ENCODE measurements around the gene THSD7B. TPM values are rescaled to one million over a fixed set of nuclear protein-coding genes. Genes with fewer than 3 reads are reported as not detected.
"Not testable (repeated sequence)": the region's sequence is repeated elsewhere in the genome, so short reads cannot be mapped to it uniquely, and the experiment has no call there.

Gene THSD7B
- total RNA-seq, 2 donors from 2014 or later: 0.19 to 0.49 TPM

- Mint-ChIP-seq H3K4me3 (no peak overlapping the region), H3K4me1 (ENCODE audit: low read depth) (no peaks in the 10 kb centered on the region), H3K27ac (no peak overlapping the region), H3K27me3 (ENCODE audit: low read depth) (no peaks in the 10 kb centered on the region), H3K9me3 (no peaks in the 10 kb centered on the region), H3K36me3 (ENCODE audit: insufficient read depth in 2 of 2) (no peaks in the 10 kb centered on the region)
- ATAC-seq (replicated peaks in 1 of 2) (no peak), DNase-seq (no peak)
Measured at GRCh38 chr2:137047369-137047768, 282.0 kb downstream of the THSD7B start.

DNA sequence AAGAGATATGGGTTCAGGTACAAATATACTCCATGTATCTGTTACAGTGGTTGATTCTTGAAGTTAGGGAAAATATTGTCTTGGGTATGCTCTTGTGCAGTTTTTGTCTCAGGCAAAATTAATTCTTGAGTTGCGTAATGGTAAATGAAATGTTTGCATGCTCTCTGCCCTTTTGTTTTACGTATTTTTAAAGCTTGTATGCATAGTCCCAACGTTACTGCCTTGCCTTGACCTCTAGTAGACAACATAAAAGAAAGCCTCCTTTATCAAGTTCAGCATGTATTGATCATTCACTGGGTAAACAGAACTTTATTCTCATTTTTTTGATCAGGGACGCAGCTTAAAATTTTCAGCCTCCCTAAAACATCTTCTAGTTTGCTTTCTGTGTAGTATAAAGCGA lies 283.1 kb downstream of the THSD7B start:
- Mint-ChIP-seq H3K27me3 (ENCODE audit: low read depth) (no peaks in the 10 kb centered on the region), H3K9me3 (no peaks in the 10 kb centered on the region), H3K36me3 (ENCODE audit: insufficient read depth in 2 of 2) (no peaks in the 10 kb centered on the region), H3K27ac (no peak overlapping the region), H3K4me3 (no peak overlapping the region), H3K4me1 (ENCODE audit: low read depth) (no peaks in the 10 kb centered on the region)
- no peak for ATAC-seq (replicated peaks in 1 of 2)
- no peak for DNase-seq

DNA sequence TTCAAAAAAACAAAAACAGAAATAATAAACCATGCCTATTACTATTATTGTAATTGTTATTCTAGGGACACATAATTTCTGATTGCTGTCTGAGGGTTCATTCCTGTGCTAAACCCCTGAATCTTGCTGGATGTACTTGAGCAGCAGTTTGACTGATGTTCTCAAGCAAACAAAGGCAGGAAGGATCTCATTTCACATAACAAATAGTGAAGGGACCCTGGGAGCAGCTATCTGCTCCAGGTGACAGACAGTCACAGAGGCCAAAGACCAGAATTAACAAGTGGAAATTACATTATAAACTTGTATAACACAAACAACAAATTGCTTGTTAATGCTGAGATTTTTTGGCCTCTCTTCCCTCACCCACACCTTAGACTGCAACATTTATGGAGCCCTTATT lies 284.2 kb downstream of the THSD7B start:
- no peak for ATAC-seq (replicated peaks in 1 of 2)
- Mint-ChIP-seq H3K4me1 (ENCODE audit: low read depth) (no peaks in the 10 kb centered on the region), H3K27ac (no peak overlapping the region), H3K9me3 (no peaks in the 10 kb centered on the region), H3K27me3 (ENCODE audit: low read depth) (no peaks in the 10 kb centered on the region), H3K4me3 (no peak overlapping the region), H3K36me3 (ENCODE audit: insufficient read depth in 2 of 2) (no peaks in the 10 kb centered on the region)
- no peak for DNase-seq

GRCh38 chr2:137050949-137051348 lies 285.6 kb downstream of the THSD7B start:
- Mint-ChIP-seq H3K9me3 (no peaks in the 10 kb centered on the region), H3K4me1 (ENCODE audit: low read depth) (no peaks in the 10 kb centered on the region), H3K36me3 (ENCODE audit: insufficient read depth in 2 of 2) (no peaks in the 10 kb centered on the region), H3K27me3 (ENCODE audit: low read depth) (no peaks in the 10 kb centered on the region), H3K27ac (no peak overlapping the region), H3K4me3 (no peak overlapping the region)
- DNase-seq (no peak), ATAC-seq (replicated peaks in 1 of 2) (no peak)

- H3K27me3 Mint-ChIP-seq (ENCODE audit: low read depth): no peaks in the 10 kb centered on the region
Measured at GRCh38 chr2:137051778-137052398, 286.5 kb downstream of the THSD7B start.

GRCh38 chr2:137056704-137057103 lies 291.4 kb downstream of the THSD7B start:
- Mint-ChIP-seq H3K27ac (no peak overlapping the region), H3K36me3 (ENCODE audit: insufficient read depth in 2 of 2) (no peaks in the 10 kb centered on the region)
- ATAC-seq (replicated peaks in 1 of 2): no peak

More at GRCh38 chr2:137051778-137052398, 286.5 kb downstream of the THSD7B start:
- ATAC-seq (replicated peaks in 1 of 2) (no peak), DNase-seq (no peak)
- Mint-ChIP-seq H3K4me3 (no peak overlapping the region), H3K36me3 (ENCODE audit: insufficient read depth in 2 of 2) (no peaks in the 10 kb centered on the region), H3K9me3 (peaks cover 0 to 1% of the 10 kb centered on the region in 2 donors), H3K27ac (no peak overlapping the region), H3K4me1 (ENCODE audit: low read depth) (no peaks in the 10 kb centered on the region)

DNA sequence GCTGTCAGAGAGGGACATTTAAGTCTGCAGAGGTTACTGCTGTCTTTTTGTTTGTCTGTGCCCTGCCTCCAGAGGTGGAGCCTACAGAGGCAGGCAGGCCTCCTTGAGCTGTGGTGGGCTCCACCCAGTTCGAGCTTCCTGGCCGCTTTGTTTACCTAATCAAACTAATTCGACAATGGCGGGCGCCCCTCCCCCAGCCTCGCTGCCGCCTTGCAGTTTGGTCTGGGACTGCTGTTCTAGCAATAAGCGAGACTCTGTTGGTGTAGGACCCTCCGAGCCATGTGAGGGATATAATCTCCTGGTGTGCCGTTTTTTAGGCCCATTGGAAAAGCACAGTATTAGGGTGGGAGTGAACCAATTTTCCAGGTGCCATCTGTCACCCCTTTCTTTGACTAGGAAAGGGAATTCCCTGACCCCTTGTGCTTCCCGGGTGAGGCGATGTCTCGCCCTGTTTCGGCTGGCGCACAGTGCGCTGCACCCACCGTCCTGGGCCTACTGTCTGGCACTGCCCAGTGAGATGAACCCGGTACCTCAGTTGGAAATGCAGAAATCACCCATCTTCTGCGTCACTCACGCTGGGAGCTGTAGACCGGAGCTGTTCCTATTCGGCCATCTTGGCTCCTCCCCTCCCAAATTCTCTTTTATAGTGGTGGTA lies 310.9 kb downstream of the THSD7B start:
- H3K27ac Mint-ChIP-seq; ATAC-seq (replicated peaks in 1 of 2); H3K4me3 Mint-ChIP-seq; H3K4me1 Mint-ChIP-seq (ENCODE audit: low read depth); H3K9me3 Mint-ChIP-seq; H3K27me3 Mint-ChIP-seq (ENCODE audit: low read depth); DNase-seq; H3K36me3 Mint-ChIP-seq (ENCODE audit: insufficient read depth in 2 of 2): not testable (repeated sequence)

More at GRCh38 chr2:137056704-137057103, 291.4 kb downstream of the THSD7B start:
- Mint-ChIP-seq H3K9me3 (peaks cover 0 to 1% of the 10 kb centered on the region in 2 donors), H3K27me3 (ENCODE audit: low read depth) (no peaks in the 10 kb centered on the region), H3K4me3 (no peak overlapping the region), H3K4me1 (ENCODE audit: low read depth) (no peaks in the 10 kb centered on the region)
- DNase-seq: no peak

DNA sequence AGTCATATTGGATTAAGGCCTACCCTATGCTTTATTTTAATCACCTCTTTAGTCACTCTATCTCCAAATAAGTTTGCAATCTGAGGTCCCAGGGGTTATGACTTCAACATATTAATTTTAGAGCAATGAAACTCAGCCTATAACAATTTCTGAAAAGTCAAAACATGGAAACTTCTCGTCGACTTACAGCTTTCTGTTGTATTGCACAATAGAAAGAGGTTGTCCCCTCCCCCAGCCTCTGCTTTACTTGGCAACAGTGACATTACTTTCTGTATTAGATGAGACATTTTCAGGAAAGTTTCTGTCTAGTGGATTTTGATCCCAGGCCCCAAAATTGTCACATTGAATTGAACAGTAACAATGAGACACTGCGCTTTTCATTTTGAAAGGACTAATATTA lies 326.4 kb downstream of the THSD7B start:
- Mint-ChIP-seq H3K4me1 (ENCODE audit: low read depth) (no peaks in the 10 kb centered on the region), H3K4me3 (no peak overlapping the region), H3K36me3 (ENCODE audit: insufficient read depth in 2 of 2) (no peaks in the 10 kb centered on the region), H3K27ac (no peak overlapping the region), H3K27me3 (ENCODE audit: low read depth) (no peaks in the 10 kb centered on the region), H3K9me3 (no peaks in the 10 kb centered on the region)
- no peak for DNase-seq
- no peak for ATAC-seq (replicated peaks in 1 of 2)

GRCh38 chr2:137093116-137093515 lies 327.8 kb downstream of the THSD7B start:
- DNase-seq: no peak
- Mint-ChIP-seq H3K9me3 (no peaks in the 10 kb centered on the region), H3K4me3 (no peak overlapping the region), H3K27ac (no peak overlapping the region), H3K27me3 (ENCODE audit: low read depth) (no peaks in the 10 kb centered on the region), H3K4me1 (ENCODE audit: low read depth) (no peaks in the 10 kb centered on the region), H3K36me3 (ENCODE audit: insufficient read depth in 2 of 2) (no peaks in the 10 kb centered on the region)
- no peak for ATAC-seq (replicated peaks in 1 of 2)

- H3K36me3 Mint-ChIP-seq (ENCODE audit: insufficient read depth in 2 of 2): no peaks in the 10 kb centered on the region
- no peak overlapping the region for H3K27ac Mint-ChIP-seq
- no peak for DNase-seq
- H3K9me3 Mint-ChIP-seq: no peaks in the 10 kb centered on the region
- no peak for ATAC-seq (replicated peaks in 1 of 2)
- H3K4me1 Mint-ChIP-seq (ENCODE audit: low read depth): no peaks in the 10 kb centered on the region
- H3K4me3 Mint-ChIP-seq: no peak overlapping the region
- H3K27me3 Mint-ChIP-seq (ENCODE audit: low read depth): no peaks in the 10 kb centered on the region
Measured at GRCh38 chr2:137096187-137096586, 330.8 kb downstream of the THSD7B start.

- H3K9me3 Mint-ChIP-seq: no peaks in the 10 kb centered on the region
- ATAC-seq (replicated peaks in 1 of 2): no peak
Measured at GRCh38 chr2:137096693-137097092, 331.3 kb downstream of the THSD7B start.

DNA sequence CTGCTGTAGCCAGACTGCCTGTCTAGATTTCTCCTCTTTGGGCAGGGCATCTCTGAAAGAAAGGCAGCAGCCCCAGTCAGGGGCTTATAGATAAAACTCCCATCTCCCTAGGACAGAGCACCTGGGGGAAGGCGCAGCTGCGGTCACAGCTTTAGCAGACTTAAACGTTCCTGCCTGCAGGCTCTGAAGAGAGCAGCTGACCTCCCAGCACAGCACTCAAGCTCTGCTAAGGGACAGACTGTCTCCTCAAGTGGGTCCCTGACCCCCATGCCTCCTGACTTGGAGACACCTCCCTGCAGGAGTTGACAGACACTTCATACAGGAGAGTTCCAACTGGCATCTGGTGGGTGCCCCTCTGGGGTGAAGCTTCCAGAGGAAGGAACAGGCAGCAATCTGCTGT lies 336.5 kb downstream of the THSD7B start:
- not testable (repeated sequence) for H3K27ac Mint-ChIP-seq; ATAC-seq (replicated peaks in 1 of 2); H3K36me3 Mint-ChIP-seq (ENCODE audit: insufficient read depth in 2 of 2); H3K27me3 Mint-ChIP-seq (ENCODE audit: low read depth); H3K9me3 Mint-ChIP-seq; H3K4me1 Mint-ChIP-seq (ENCODE audit: low read depth); DNase-seq; H3K4me3 Mint-ChIP-seq

More at GRCh38 chr2:137096693-137097092, 331.3 kb downstream of the THSD7B start:
- DNase-seq: no peak
- no peaks in the 10 kb centered on the region for H3K27me3 Mint-ChIP-seq (ENCODE audit: low read depth)
- H3K36me3 Mint-ChIP-seq (ENCODE audit: insufficient read depth in 2 of 2): no peaks in the 10 kb centered on the region
- H3K4me1 Mint-ChIP-seq (ENCODE audit: low read depth): no peaks in the 10 kb centered on the region
- H3K27ac Mint-ChIP-seq: no peak overlapping the region
- H3K4me3 Mint-ChIP-seq: no peak overlapping the region

DNA sequence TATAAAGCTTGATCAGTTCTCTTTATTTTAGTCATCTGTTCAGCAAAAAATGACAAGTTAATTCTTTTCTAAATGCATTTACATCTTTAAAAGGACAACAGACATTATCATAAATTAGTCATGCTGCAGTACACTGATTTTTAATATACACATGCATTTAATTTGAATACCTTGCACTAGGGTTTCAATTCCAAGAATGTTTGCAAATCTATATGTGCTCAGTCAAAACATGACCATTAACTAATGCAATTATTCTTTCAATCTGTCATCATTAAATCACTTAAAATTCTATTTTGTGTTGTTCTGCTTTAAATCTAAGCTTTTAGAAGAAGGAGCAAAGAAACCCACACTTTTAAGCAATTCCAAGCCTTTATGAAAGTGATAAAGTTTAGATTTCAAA lies 342.6 kb downstream of the THSD7B start:
- no peak overlapping the region for H3K4me3 Mint-ChIP-seq
- ATAC-seq (replicated peaks in 1 of 2) (no peak), DNase-seq (no peak)
- no peak overlapping the region for H3K27ac Mint-ChIP-seq
- no peaks in the 10 kb centered on the region for H3K36me3 Mint-ChIP-seq (ENCODE audit: insufficient read depth in 2 of 2)
- no peaks in the 10 kb centered on the region for H3K4me1 Mint-ChIP-seq (ENCODE audit: low read depth)
- H3K27me3 Mint-ChIP-seq (ENCODE audit: low read depth): no peaks in the 10 kb centered on the region
- H3K9me3 Mint-ChIP-seq: peaks cover 2 to 3% of the 10 kb centered on the region in 2 donors

DNA sequence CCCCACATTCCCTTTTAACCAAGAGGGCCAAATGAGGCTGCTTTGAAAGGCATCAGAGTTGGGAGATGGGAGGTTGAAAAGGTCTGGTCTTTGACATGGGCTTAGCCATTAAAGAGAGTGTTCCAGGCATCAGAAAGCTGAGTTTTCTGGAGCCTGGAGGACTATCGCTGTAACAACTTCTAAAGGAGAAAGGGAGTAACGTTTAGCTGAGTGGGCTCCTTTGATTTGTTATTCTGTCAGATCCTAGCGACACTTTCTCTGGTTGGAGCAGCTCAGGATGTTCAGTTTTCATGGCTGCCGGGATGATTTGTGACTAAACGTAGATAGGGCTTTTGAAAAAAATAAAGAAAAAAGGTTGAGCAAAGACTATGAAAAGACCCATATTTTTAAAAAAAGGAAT lies 346.6 kb downstream of the THSD7B start:
- DNase-seq (no peak), ATAC-seq (replicated peaks in 1 of 2) (no peak)
- H3K9me3 Mint-ChIP-seq: no peaks in the 10 kb centered on the region
- H3K4me3 Mint-ChIP-seq: no peak overlapping the region
- no peaks in the 10 kb centered on the region for H3K4me1 Mint-ChIP-seq (ENCODE audit: low read depth)
- H3K36me3 Mint-ChIP-seq (ENCODE audit: insufficient read depth in 2 of 2): no peaks in the 10 kb centered on the region
- no peaks in the 10 kb centered on the region for H3K27me3 Mint-ChIP-seq (ENCODE audit: low read depth)
- H3K27ac Mint-ChIP-seq: no peak overlapping the region
